ENCODE measurements around the gene TCAF2.
"Not testable (repeated sequence)": the region's sequence is repeated elsewhere in the genome, so short reads cannot be mapped to it uniquely, and the experiment has no call there.

The TCAF2 gene

DNA sequence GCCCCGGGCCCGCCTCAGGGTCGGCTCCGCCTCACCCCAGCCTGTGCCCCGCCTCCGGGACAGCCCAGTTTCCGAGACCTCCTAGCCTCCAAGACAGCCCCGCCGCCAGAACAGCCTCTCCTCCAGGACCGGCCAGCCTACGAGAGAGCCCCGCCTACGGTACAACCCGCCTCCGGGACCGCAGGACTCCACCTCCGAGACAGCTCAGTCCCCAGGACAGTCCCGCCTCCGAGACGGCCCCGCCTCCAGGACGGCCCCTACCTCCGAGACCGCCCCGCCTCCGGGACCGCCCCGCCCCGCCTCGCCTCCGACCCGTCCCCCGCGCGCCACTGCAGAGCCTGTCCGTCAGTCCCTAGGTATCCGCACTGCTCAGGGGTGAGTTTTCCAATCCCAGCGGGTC is at the start of gene TCAF2:
TSS of gene TCAF2 (plus strand) at position 329 of the 400 bp plus-strand sequence.
- not testable (repeated sequence) for H3K4me1 Mint-ChIP-seq (ENCODE audit: low read depth); H3K4me3 Mint-ChIP-seq; H3K36me3 Mint-ChIP-seq (ENCODE audit: low read depth); H3K27me3 Mint-ChIP-seq (ENCODE audit: low read depth); H3K9me3 Mint-ChIP-seq; H3K27ac Mint-ChIP-seq

GRCh38 chr7:143571501-143571900 is 49.3 kb upstream of the TCAF2 start, which contains the start of gene CTAGE15:
Gene CTAGE15 (plus strand): TSS chr7:143571801. CDS start chr7:143571818, 17 bp downstream.
- H3K4me1 Mint-ChIP-seq (ENCODE audit: low read depth); H3K27ac Mint-ChIP-seq: not testable (repeated sequence)

GRCh38 chr7:143588183-143588582 is 32.6 kb upstream of the TCAF2 start:
- not testable (repeated sequence) for H3K27ac Mint-ChIP-seq; H3K36me3 Mint-ChIP-seq (ENCODE audit: low read depth); H3K27me3 Mint-ChIP-seq (ENCODE audit: low read depth); H3K4me3 Mint-ChIP-seq; H3K4me1 Mint-ChIP-seq (ENCODE audit: low read depth); H3K9me3 Mint-ChIP-seq

More at GRCh38 chr7:143571501-143571900, 49.3 kb upstream of the TCAF2 start, which contains the start of gene CTAGE15:
- not testable (repeated sequence) for H3K9me3 Mint-ChIP-seq; H3K36me3 Mint-ChIP-seq (ENCODE audit: low read depth); H3K4me3 Mint-ChIP-seq; H3K27me3 Mint-ChIP-seq (ENCODE audit: low read depth)

GRCh38 chr7:143589897-143590296 is 30.9 kb upstream of the TCAF2 start:
- H3K27ac Mint-ChIP-seq; H3K4me3 Mint-ChIP-seq; H3K4me1 Mint-ChIP-seq (ENCODE audit: low read depth); H3K9me3 Mint-ChIP-seq; H3K36me3 Mint-ChIP-seq (ENCODE audit: low read depth); H3K27me3 Mint-ChIP-seq (ENCODE audit: low read depth): not testable (repeated sequence)

- H3K36me3 Mint-ChIP-seq (ENCODE audit: low read depth); H3K27ac Mint-ChIP-seq; H3K4me1 Mint-ChIP-seq (ENCODE audit: low read depth); H3K9me3 Mint-ChIP-seq; H3K4me3 Mint-ChIP-seq; H3K27me3 Mint-ChIP-seq (ENCODE audit: low read depth): not testable (repeated sequence)
Observed at GRCh38 chr7:143598086-143598485, 22.7 kb upstream of the TCAF2 start.

- H3K27ac Mint-ChIP-seq; H3K9me3 Mint-ChIP-seq; H3K4me1 Mint-ChIP-seq (ENCODE audit: low read depth); H3K27me3 Mint-ChIP-seq (ENCODE audit: low read depth); H3K36me3 Mint-ChIP-seq (ENCODE audit: low read depth); H3K4me3 Mint-ChIP-seq: not testable (repeated sequence)
Observed at GRCh38 chr7:143603549-143603948, 17.2 kb upstream of the TCAF2 start.

GRCh38 chr7:143606088-143606487 is 14.7 kb upstream of the TCAF2 start:
- H3K27me3 Mint-ChIP-seq (ENCODE audit: low read depth); H3K36me3 Mint-ChIP-seq (ENCODE audit: low read depth); H3K27ac Mint-ChIP-seq; H3K9me3 Mint-ChIP-seq; H3K4me3 Mint-ChIP-seq; H3K4me1 Mint-ChIP-seq (ENCODE audit: low read depth): not testable (repeated sequence)

DNA sequence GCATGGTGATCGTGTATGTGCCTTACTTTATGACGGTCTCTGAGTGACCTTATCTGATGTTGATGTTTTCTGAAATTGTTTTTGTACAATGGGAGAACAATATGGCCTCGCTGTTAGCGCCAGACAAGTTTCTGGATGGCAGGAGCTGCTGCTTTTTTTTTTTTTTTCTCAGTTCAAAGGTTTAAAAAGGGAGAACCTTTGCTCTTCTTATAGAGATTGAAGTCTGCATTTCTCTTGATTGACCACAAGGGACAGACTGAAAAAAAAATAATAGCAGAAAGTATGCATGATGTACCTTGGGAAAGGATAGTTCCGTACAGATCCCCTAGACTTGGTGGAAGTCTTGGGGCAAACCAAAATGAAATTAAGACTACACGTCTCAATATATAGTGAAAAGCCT is 5.2 kb upstream of the TCAF2 start:
- H3K36me3 Mint-ChIP-seq (ENCODE audit: low read depth); H3K27ac Mint-ChIP-seq; H3K4me3 Mint-ChIP-seq; H3K4me1 Mint-ChIP-seq (ENCODE audit: low read depth); H3K9me3 Mint-ChIP-seq; H3K27me3 Mint-ChIP-seq (ENCODE audit: low read depth): not testable (repeated sequence)

- not testable (repeated sequence) for H3K4me1 Mint-ChIP-seq (ENCODE audit: low read depth); H3K27ac Mint-ChIP-seq
Observed at GRCh38 chr7:143617204-143617603, 3.6 kb upstream of the TCAF2 start.

GRCh38 chr7:143620058-143620457 is 716 bp upstream of the TCAF2 start:
- not testable (repeated sequence) for H3K36me3 Mint-ChIP-seq (ENCODE audit: low read depth); H3K27me3 Mint-ChIP-seq (ENCODE audit: low read depth); H3K4me3 Mint-ChIP-seq; H3K4me1 Mint-ChIP-seq (ENCODE audit: low read depth); H3K9me3 Mint-ChIP-seq; H3K27ac Mint-ChIP-seq

More at GRCh38 chr7:143617204-143617603, 3.6 kb upstream of the TCAF2 start:
- H3K9me3 Mint-ChIP-seq; H3K4me3 Mint-ChIP-seq; H3K36me3 Mint-ChIP-seq (ENCODE audit: low read depth); H3K27me3 Mint-ChIP-seq (ENCODE audit: low read depth): not testable (repeated sequence)

- not testable (repeated sequence) for H3K36me3 Mint-ChIP-seq (ENCODE audit: low read depth); H3K4me1 Mint-ChIP-seq (ENCODE audit: low read depth); H3K4me3 Mint-ChIP-seq; H3K27me3 Mint-ChIP-seq (ENCODE audit: low read depth); H3K27ac Mint-ChIP-seq; H3K9me3 Mint-ChIP-seq
Observed at GRCh38 chr7:143621175-143621574, 401 bp downstream of the TCAF2 start.

- not testable (repeated sequence) for H3K27me3 Mint-ChIP-seq (ENCODE audit: low read depth); H3K4me3 Mint-ChIP-seq; H3K36me3 Mint-ChIP-seq (ENCODE audit: low read depth); H3K4me1 Mint-ChIP-seq (ENCODE audit: low read depth); H3K27ac Mint-ChIP-seq; H3K9me3 Mint-ChIP-seq
Observed at GRCh38 chr7:143622130-143622529, 1.4 kb downstream of the TCAF2 start.

GRCh38 chr7:143630653-143631052 is 9.9 kb downstream of the TCAF2 start:
- H3K27me3 Mint-ChIP-seq (ENCODE audit: low read depth); H3K4me1 Mint-ChIP-seq (ENCODE audit: low read depth); H3K36me3 Mint-ChIP-seq (ENCODE audit: low read depth); H3K9me3 Mint-ChIP-seq; H3K27ac Mint-ChIP-seq; H3K4me3 Mint-ChIP-seq: not testable (repeated sequence)

GRCh38 chr7:143632506-143632905 is 11.7 kb downstream of the TCAF2 start:
- not testable (repeated sequence) for H3K4me1 Mint-ChIP-seq (ENCODE audit: low read depth); H3K27me3 Mint-ChIP-seq (ENCODE audit: low read depth); H3K4me3 Mint-ChIP-seq; H3K36me3 Mint-ChIP-seq (ENCODE audit: low read depth); H3K9me3 Mint-ChIP-seq; H3K27ac Mint-ChIP-seq

- not testable (repeated sequence) for H3K27ac Mint-ChIP-seq; H3K4me1 Mint-ChIP-seq (ENCODE audit: low read depth); H3K36me3 Mint-ChIP-seq (ENCODE audit: low read depth); H3K9me3 Mint-ChIP-seq; H3K4me3 Mint-ChIP-seq; H3K27me3 Mint-ChIP-seq (ENCODE audit: low read depth)
Observed at GRCh38 chr7:143633013-143633618, 12.3 kb downstream of the TCAF2 start.

Measured in T-helper 1 cell treated with Interleukin-12 subunit alpha and Interleukin-12 subunit beta and Interleukin-4 antibody, amounts not matched to agents 30 μg/mL and 1 μg/mL, for 36 hours (primary cell).